ENCODE data around the gene CELSR1. TPM values are rescaled to one million over a fixed set of nuclear protein-coding genes. Genes with fewer than 3 reads are reported as not detected.

CELSR1 gene
- total and polyA plus RNA-seq, 5 experiments from 2014 or later, result 0.19 to 1.2 (median 0.66) TPM

DNA sequence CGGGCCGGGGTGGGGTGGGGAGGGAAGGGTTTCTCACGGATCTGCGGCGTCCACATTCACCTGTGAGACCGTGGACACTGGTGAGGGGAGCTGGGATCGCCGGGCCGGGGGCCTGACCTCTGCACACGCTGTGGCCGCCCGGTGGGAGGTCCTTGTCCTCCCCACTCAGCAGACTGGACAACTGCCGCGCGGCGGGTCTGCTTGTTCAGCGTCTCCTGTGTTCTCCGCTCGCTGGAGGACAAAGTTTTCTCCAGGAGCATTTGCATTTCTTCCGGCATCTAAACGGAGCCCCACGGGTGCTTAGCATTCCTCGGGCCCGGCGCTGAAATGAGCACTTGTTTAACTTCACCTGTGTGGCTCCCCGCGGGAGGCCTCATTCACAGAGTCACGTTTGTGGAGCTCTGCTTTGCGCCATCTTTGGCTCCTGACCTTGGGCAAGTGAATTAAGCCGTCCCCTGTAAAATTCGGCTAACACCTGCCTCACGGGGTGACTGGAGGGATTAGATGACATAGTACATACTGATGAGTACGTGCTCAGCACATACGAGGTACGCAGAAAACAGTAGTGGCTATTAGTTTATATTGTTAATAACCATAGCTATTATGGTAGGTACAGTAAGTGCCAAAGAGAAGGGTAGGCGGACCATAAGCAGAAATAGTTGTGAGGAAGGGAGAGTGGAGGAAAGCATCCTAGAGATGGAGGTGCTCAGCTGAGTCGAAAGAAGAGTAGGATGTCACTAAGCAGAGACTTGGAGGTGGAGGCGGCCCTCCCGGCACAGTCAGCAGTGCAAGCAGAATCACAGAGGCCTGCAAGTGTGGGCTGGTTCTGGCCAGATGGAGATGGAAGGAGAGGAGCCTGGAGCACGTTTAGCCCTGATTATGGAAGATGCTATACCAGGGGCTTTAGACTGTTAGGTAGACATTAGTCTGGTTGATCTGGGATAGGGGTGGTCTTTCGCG lies 201.0 kb downstream of the CELSR1 start:
- ATAC-seq (peak; percentile 10 to 20), DNase-seq (peak in 1 of 10 donors; percentile 3)
- Mint-ChIP-seq H3K4me3 (peak overlapping the region; percentile 89 to 97 (median 95)), H3K36me3 (peaks cover 0 to 39% (median 12%) of the 10 kb centered on the region in 3 donors), H3K9me3 (no peaks in the 10 kb centered on the region), H3K27me3 (no peaks in the 10 kb centered on the region), H3K27ac (peak overlapping the region; percentile 88 to 97 (median 93)), H3K4me1 (peaks cover 24 to 48% (median 39%) of the 10 kb centered on the region in 4 donors)
- POLR2A ChIA-PET, result interaction anchor here (1.0 to 2.0 kb wide), 3 partner anchors 40 to 323 kb away, joined by 3 to 9 read pairs (median 4); no protein-coding TSS in a partner anchor

DNA sequence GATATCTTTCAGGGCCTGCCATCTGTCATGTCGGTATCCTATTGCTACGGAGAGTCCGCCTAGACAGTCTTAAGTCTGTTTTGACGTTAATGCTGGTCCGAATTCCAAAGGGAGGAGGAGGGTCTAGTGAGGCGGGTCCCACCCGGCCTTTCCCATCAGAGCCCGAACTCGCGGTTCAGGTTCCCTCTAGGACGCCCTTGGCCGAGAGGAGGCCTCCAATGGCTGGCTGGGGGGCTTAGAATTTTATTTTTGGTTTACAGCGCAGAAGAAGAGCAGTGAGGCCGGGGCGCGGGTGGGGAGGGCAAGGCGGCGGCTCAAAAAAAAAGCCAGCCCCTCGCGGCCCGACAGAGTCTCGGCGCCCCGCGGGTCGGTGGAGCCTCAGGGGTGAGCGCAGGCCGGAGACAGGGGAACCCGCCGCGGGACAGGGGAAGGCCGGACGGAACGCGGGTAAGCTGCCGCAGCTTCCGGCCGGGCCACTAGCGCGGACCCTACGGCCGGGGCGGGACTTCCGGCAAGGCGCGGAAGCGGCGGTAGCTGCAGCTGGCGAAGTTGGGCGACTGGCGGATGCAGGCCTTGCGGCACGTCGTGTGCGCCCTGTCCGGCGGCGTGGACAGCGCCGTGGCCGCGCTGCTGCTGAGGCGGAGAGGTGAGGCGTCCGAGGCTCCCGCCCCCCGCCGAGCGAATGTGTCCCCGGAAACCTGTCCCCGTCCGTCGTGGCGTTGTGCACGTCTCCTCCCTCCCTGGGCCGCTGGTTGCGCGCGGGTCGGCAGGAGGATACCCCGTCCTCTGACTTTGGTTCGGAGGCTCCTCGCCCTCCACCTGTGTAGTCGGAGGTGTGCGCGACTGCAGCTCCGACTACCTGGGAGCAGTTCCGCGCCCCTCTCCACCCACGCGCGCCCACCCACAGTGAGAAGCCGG lies 202.0 kb downstream of the CELSR1 start, which contains the start of gene TRMU:
Gene TRMU, plus strand, starts transcription at position 514 of the 918 bp plus-strand sequence. Its CDS starts 51 bp downstream, at position 565.
- POLR2A ChIA-PET, result interaction anchor here (1.0 to 2.0 kb wide), 3 partner anchors 39 to 323 kb away, joined by 3 to 9 read pairs (median 4); no protein-coding TSS in a partner anchor
- no peaks in the 10 kb centered on the region for H3K9me3 Mint-ChIP-seq
- no peaks in the 10 kb centered on the region for H3K27me3 Mint-ChIP-seq
- ATAC-seq (peak; percentile 77 to 89), DNase-seq (peak; percentile 39 to 72 (median 62))
- peaks cover 24 to 44% (median 36%) of the 10 kb centered on the region in 4 donors for H3K4me1 Mint-ChIP-seq
- H3K36me3 Mint-ChIP-seq, result peaks cover 0 to 33% (median 9%) of the 10 kb centered on the region in 3 donors
- peak within 1 kb of the TSS; percentile 92 to 98 (median 94) for H3K27ac Mint-ChIP-seq
- peak within 1 kb of the TSS; percentile 89 to 97 (median 95) for H3K4me3 Mint-ChIP-seq

DNA sequence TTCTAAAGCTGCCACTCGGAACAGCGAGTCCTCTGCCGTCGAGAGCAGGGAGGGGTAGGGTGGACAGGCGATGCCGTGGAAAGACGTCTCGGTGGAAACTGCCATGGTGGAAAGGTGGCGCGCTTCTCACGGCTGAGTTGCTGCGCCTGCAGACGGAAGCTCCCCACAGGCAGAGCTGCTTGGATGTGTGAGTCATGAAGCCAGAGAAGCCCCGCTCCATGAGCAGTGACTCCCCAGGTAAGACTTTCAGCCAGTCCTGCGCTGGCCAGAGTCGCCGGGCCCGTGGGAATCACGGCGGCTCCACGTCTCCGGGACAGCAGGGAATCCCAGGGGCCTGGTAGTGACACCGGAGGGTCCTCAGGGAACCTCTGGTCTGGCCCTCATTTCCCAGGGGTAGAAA lies 205.9 kb downstream of the CELSR1 start:
- Mint-ChIP-seq H3K4me3 (no peak overlapping the region), H3K4me1 (peaks cover 7 to 13% (median 10%) of the 10 kb centered on the region in 4 donors), H3K36me3 (no peaks in the 10 kb centered on the region), H3K27me3 (no peaks in the 10 kb centered on the region), H3K9me3 (no peaks in the 10 kb centered on the region), H3K27ac (no peak overlapping the region)
- POLR2A ChIA-PET, result no interaction called here
- DNase-seq, result no peak
- ATAC-seq, result no peak

DNA sequence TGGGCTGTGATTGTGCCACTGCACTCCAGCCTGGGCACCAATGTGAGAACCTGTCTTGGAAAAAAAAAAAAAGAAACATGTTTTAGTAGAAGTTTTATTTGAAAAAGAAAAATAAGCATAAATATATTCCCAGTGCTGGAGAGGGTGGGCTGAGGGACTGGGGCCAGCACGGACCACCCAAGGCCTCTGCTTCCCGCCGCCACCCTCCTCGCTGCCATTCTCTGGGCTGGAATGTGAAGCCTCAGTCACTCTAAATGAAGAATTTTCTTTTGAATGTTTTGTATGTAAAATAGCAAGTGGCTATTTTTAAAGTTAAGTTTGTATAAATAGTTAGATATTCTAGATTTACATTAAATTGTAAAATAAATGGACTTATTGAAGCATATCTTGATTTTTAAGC lies 207.0 kb downstream of the CELSR1 start:
- ATAC-seq (no peak), DNase-seq (no peak)
- H3K9me3 Mint-ChIP-seq, result no peaks in the 10 kb centered on the region
- POLR2A ChIA-PET, result no interaction called here
- H3K4me1 Mint-ChIP-seq, result peaks cover 2 to 9% (median 6%) of the 10 kb centered on the region in 4 donors
- H3K27me3 Mint-ChIP-seq, result no peaks in the 10 kb centered on the region
- no peaks in the 10 kb centered on the region for H3K36me3 Mint-ChIP-seq
- H3K4me3 Mint-ChIP-seq, result no peak overlapping the region
- H3K27ac Mint-ChIP-seq, result no peak overlapping the region

DNA sequence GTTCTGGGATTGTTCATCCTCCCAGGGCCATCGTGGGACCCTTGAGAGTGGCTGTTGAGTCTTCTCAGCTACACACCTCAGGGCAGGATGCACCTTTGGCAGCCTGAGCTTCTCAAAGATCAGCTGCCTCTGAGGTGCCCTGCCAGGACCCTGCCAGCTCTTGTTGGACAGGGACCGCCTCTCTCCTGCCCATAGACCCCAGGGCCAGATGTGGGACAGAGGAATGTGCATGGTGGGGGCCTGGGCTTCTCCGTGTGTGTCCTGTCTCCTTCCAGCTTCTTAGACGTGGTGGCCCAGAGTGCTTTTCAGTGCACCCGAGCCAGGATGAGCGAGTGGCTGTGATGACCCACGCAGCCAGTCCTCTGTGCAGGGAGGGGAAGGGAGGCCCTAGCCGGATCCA lies 207.8 kb downstream of the CELSR1 start:
- Mint-ChIP-seq H3K27ac (no peak overlapping the region), H3K4me3 (no peak overlapping the region), H3K27me3 (no peaks in the 10 kb centered on the region), H3K4me1 (peaks cover 0 to 5% (median 4%) of the 10 kb centered on the region in 4 donors), H3K9me3 (no peaks in the 10 kb centered on the region), H3K36me3 (no peaks in the 10 kb centered on the region)
- POLR2A ChIA-PET, result interaction anchor here (0.5 kb wide), 1 partner anchor 177 kb away, joined by 4 read pairs; no protein-coding TSS in a partner anchor
- ATAC-seq, result no peak
- no peak for DNase-seq

DNA sequence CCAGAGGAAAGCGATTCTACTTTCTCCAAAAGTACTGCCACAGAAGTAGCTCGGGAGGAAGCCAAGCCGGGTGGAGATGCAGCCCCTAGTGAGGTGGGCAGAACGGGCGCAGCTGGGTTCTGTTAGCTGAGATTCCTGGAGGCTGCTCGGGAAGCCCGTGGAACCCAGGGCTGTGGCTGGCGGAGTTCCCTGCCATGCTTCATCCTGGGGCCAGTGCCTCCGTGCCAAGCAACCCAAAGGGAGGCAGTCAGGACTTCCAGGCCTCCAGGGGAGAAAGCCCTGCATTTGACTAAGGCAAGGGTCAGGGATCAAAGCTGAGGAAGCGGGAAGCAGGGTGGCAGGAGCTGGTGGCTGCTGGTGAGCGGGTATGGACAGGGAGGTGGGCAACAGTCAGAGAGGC lies 208.6 kb downstream of the CELSR1 start:
- Mint-ChIP-seq H3K27ac (no peak overlapping the region), H3K27me3 (no peaks in the 10 kb centered on the region), H3K36me3 (no peaks in the 10 kb centered on the region), H3K4me3 (no peak overlapping the region), H3K9me3 (no peaks in the 10 kb centered on the region), H3K4me1 (no peaks in the 10 kb centered on the region)
- POLR2A ChIA-PET, result no interaction called here
- DNase-seq (no peak), ATAC-seq (no peak)

DNA sequence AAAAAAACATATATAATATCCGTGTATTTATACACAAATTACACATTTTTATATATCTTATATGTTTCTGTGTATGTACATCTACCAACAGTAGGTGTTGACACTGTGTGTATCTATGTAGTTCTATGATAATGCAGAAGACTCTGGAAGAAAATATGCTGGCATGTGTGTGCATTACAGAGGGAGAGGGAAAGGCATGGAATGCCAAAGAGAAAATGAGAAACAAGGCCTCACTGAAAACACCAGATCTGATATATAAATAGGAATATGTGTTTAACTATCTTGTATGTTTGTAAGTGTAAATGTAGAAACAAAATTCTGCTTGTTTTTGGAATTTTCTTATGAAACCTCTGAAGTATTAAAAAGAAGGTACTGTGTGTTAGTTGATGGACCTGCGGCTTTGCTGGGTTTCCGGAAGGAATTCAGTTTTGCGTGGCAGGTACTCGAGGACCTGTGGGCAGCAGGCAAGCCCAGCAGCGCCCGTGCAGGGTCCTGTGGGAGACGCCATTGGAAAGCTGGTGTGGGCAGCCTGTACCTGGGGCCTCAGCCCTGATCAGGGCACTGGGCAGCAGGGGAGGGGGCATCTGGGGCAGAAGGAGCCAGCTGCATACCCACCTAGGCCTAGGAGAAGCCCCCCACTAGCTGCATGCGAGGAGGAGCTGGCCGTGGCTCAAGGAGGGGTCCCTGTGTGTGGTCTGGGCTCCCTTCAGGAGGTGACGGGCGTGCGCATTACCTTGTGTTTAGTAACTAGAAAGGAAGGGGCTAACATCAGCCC lies 209.5 kb downstream of the CELSR1 start:
- Mint-ChIP-seq H3K27ac (no peak overlapping the region), H3K27me3 (no peaks in the 10 kb centered on the region), H3K4me1 (no peaks in the 10 kb centered on the region), H3K36me3 (no peaks in the 10 kb centered on the region), H3K9me3 (no peaks in the 10 kb centered on the region), H3K4me3 (no peak overlapping the region)
- POLR2A ChIA-PET, result no interaction called here
- no peak for ATAC-seq
- no peak for DNase-seq

DNA sequence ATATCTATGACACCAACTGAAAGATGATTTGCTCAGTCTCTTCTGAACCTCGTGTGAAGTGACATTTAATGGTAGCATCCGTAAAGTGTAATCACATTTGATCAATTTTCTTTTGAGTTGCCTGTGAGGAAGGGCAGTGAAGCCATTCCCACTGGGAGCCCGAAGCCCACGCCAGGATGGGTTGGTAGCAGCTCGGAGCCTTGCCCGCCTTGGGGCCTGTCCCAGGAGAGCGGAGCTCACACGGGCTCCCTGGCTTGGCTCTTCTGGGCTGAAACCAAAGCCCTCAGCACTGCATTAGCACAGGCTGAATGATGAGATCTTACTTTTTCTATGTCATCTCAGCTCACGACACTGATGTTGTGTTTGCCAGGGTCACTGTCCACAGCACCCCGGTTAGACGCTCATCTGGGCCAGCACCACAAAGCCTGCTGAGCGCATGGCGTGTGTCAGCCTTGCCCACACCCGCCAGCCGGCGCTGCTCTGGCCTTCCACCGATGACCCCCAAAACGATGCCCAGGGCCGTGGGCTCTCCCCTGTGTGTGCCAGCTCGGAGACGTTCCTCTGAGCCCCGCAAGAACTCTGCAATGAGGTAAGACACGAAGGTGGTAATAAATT lies 211.2 kb downstream of the CELSR1 start:
- H3K36me3 Mint-ChIP-seq, result no peaks in the 10 kb centered on the region
- peak overlapping the region in 1 of 10 donors; percentile 32 for H3K27ac Mint-ChIP-seq
- H3K4me1 Mint-ChIP-seq, result no peaks in the 10 kb centered on the region
- no peaks in the 10 kb centered on the region for H3K27me3 Mint-ChIP-seq
- POLR2A ChIA-PET, result no interaction called here
- no peak for ATAC-seq
- no peak overlapping the region for H3K4me3 Mint-ChIP-seq
- H3K9me3 Mint-ChIP-seq, result no peaks in the 10 kb centered on the region
- no peak for DNase-seq

DNA sequence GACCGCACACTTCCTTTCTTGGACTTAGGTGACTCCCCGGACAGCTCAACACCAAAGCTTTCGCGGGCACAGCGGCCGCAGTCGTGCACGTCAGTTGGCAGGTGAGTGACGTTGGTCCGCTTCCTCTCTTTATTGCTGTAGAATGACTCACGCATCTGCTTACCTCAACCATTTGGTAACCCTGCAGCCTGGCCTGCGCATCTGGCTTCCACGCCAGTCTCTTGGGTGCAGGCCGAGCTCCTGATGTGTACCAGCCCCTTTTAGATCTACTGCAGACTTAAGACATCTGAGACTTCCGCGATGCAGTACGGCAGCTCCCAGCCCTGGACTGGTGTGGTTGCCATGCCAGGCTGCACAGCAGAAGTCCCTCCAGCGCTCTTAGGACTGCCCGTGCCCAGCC lies 214.3 kb downstream of the CELSR1 start:
- ATAC-seq (no peak), DNase-seq (no peak)
- no peaks in the 10 kb centered on the region for H3K27me3 Mint-ChIP-seq
- peak overlapping the region in 1 of 10 donors; percentile 31 for H3K27ac Mint-ChIP-seq
- POLR2A ChIA-PET, result no interaction called here
- no peak overlapping the region for H3K4me3 Mint-ChIP-seq
- H3K4me1 Mint-ChIP-seq, result no peaks in the 10 kb centered on the region
- H3K36me3 Mint-ChIP-seq, result no peaks in the 10 kb centered on the region
- no peaks in the 10 kb centered on the region for H3K9me3 Mint-ChIP-seq

DNA sequence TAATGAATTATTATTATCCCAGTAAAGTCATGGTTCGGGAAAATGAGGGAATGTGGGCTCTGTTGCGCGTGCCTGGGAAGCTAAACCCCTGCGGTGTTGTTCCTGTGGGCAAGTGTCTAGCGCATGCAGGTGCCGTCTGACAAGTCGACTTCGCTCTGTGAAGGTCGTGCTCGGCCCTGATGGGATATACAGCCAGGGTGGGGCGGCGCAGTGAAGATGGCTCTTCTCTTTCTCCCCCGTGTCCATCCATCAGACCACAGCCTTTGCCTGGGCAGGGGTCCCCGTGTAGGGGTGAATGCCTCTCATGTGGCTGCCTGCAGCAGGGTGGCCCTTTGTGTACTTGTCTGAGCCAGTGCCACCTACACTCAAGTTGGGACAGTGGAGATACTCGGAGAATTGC lies 214.7 kb downstream of the CELSR1 start:
- Mint-ChIP-seq H3K36me3 (no peaks in the 10 kb centered on the region), H3K4me3 (no peak overlapping the region), H3K4me1 (no peaks in the 10 kb centered on the region), H3K27me3 (no peaks in the 10 kb centered on the region), H3K9me3 (no peaks in the 10 kb centered on the region), H3K27ac (no peak overlapping the region)
- POLR2A ChIA-PET, result no interaction called here
- ATAC-seq (no peak), DNase-seq (no peak)

DNA sequence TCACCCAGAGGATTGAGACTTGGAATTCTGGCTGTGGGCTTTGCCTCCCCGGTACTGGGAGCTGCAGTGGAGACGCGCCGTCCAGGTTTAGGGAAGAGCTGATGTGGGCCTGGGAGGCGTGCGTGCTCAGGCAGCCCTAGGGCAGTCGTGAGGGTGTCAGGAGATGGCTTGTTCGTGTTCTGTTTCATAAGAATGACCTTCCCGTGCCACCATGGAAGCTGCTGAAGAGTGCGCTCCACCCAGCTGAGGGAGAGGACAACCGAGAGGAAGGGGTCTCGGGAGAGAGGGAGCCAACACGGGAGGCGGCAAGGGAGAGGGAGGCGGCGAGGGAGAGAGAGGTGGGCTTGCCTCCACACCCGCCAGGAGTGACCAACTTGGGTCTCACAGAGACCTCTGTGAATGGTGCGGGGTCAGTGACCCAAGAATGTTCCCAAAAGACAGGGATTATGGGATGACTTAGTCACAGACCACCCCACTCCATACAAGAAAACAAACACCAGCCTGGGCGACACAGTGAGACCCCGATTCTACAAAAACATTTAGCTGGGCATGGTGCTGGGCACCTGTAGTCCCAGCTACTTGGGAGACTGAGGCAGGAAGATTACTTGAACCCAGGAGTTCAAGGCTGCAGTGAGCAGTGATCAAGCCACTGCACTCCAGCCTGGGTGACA lies 216.6 kb downstream of the CELSR1 start:
- no peak for ATAC-seq
- H3K27ac Mint-ChIP-seq, result no peak overlapping the region
- H3K36me3 Mint-ChIP-seq, result no peaks in the 10 kb centered on the region
- no peak for DNase-seq
- no peaks in the 10 kb centered on the region for H3K9me3 Mint-ChIP-seq
- no peaks in the 10 kb centered on the region for H3K27me3 Mint-ChIP-seq
- no peak overlapping the region for H3K4me3 Mint-ChIP-seq
- H3K4me1 Mint-ChIP-seq, result no peaks in the 10 kb centered on the region
- POLR2A ChIA-PET, result no interaction called here

All from naive thymus-derived CD8-positive, alpha-beta T cell (primary cell).